SK-N-SH (cell line): ENCODE measurements around the gene PCSK6. TPM values are rescaled to one million over a fixed set of nuclear protein-coding genes. Genes with fewer than 3 reads are reported as not detected.

ENCODE experiments used
- CTCF ChIA-PET: fragments of 300-600, 350-600 bp; formaldehyde crosslinking; extraction: SDS; loops from one replicate; lab custom pipeline; 2021; lab: Yijun Ruan, JAX
- POLR2A ChIA-PET: fragments of 350-600 bp; sonication (Branson Sonifier 250); formaldehyde crosslinking; extraction: SDS; loops from one replicate; lab custom pipeline; 2020; ENCODE audit warnings: antibody characterized with exemption, inconsistent platforms; lab: Yijun Ruan, JAX
- DNase-seq: peaks from one replicate; pipeline ENCODE4 v3.0.0; 2012
- H2AFZ ChIP-seq: fragments of 200-600 bp; sonication (generic); 2 replicates; pipeline ENCODE4 v1.8.1; 2016; ENCODE audit warnings: antibody characterized with exemption, mild to moderate bottlenecking, low read depth
- H3F3A ChIP-seq: fragments of 200-600 bp; sonication (generic); replicated peaks from 2 replicates; pipeline ENCODE3; 2016; ENCODE audit warnings: antibody characterized with exemption, mild to moderate bottlenecking; ENCODE audit not compliant: insufficient read depth
- H3K27ac ChIP-seq, 2 experiments: fragments of 200-500 bp in 1 of 2; fragments of 200-600 bp in 1 of 2; sonication (Bioruptor generic) in 1 of 2; sonication (generic), shearing (Covaris generic) in 1 of 2; 2 replicates each; pipeline versions ENCODE4 v1.5.1 to v1.6.1; 2014 to 2016; ENCODE audit warnings: low read depth in 2 of 2, inconsistent platforms in 1 of 2, low read length in 1 of 2, mild to moderate bottlenecking in 1 of 2, mixed read lengths in 1 of 2
- H3K27me3 ChIP-seq: fragments of 200-600 bp; sonication (generic), shearing (Covaris generic); 2 replicates; pipeline ENCODE4 v1.6.1; 2016; ENCODE audit warnings: mixed run types; ENCODE audit not compliant: insufficient read depth
- H3K36me3 ChIP-seq, 2 experiments: fragments of 200-500 bp in 1 of 2; fragments of 200-600 bp in 1 of 2; sonication (Bioruptor generic) in 1 of 2; sonication (generic) in 1 of 2; replicated peaks in 1 of 2; 2 replicates each; pipeline versions ENCODE3 to v1.5.1; 2014 to 2016; ENCODE audit warnings: low read length in 1 of 2, mild to moderate bottlenecking in 1 of 2; ENCODE audit not compliant: insufficient read depth in 2 of 2, control insufficient read depth in 1 of 2
- H3K4me1 ChIP-seq, 2 experiments: fragments of 200-500 bp in 1 of 2; fragments of 200-600 bp in 1 of 2; sonication (Bioruptor generic) in 1 of 2; sonication (generic), shearing (Covaris generic) in 1 of 2; 2 replicates each; pipeline versions ENCODE4 v1.5.1 to v1.6.1; 2014 to 2016; ENCODE audit warnings: low read depth in 1 of 2, low read length in 1 of 2, mixed run types in 1 of 2; ENCODE audit not compliant: insufficient read depth in 2 of 2, control insufficient read depth in 1 of 2
- H3K4me2 ChIP-seq: fragments of 200-600 bp; sonication (generic), shearing (Covaris generic); 2 replicates; pipeline ENCODE4 v1.6.1; 2017; ENCODE audit warnings: mixed run types
- H3K4me3 ChIP-seq, 2 experiments: fragments of 200-500 bp in 1 of 2; fragments of 200-600 bp in 1 of 2; sonication (Bioruptor generic) in 1 of 2; sonication (generic), shearing (Covaris generic) in 1 of 2; 2 replicates each; pipeline versions ENCODE4 v1.5.1 to v1.8.1; 2014 to 2016; ENCODE audit warnings: low read depth in 2 of 2, inconsistent platforms in 1 of 2, low read length in 1 of 2, mild to moderate bottlenecking in 1 of 2, mixed read lengths in 1 of 2, moderate library complexity in 1 of 2
- H3K79me2 ChIP-seq: fragments of 200-600 bp; sonication (generic); 2 replicates; pipeline ENCODE4 v1.8.1; 2017; ENCODE audit warnings: mild to moderate bottlenecking; ENCODE audit not compliant: insufficient read depth
- H3K9ac ChIP-seq: fragments of 200-600 bp; sonication (generic); 2 replicates; pipeline ENCODE4 v1.6.1; 2017; ENCODE audit warnings: mixed run types
- H3K9me2 ChIP-seq: fragments of 200-600 bp; sonication (generic); 2 replicates; pipeline ENCODE4 v1.6.1; 2017; ENCODE audit warnings: mixed run types
- H3K9me3 ChIP-seq: fragments of 200-600 bp; sonication (generic); 2 replicates; pipeline ENCODE4 v1.6.1; 2017; ENCODE audit warnings: mixed run types, mild to moderate bottlenecking, moderate library complexity
- H4K20me1 ChIP-seq: fragments of 200-600 bp; sonication (generic); 2 replicates; pipeline ENCODE4 v1.6.1; 2017; ENCODE audit warnings: mild to moderate bottlenecking, mixed run types; ENCODE audit not compliant: insufficient read depth
- EP300 ChIP-seq, 2 experiments: IDR thresholded peaks; 2 replicates each; pipeline versions ENCODE4 v1.4.0 to v1.6.1; 2012; ENCODE audit warnings: borderline replicate concordance in 1 of 2, low read depth in 1 of 2, low read length in 1 of 2
- EZH2phosphoT487 ChIP-seq: fragments of 200-600 bp; sonication (generic); IDR thresholded peaks from 2 replicates; pipeline ENCODE4 v1.6.1; 2017; ENCODE audit warnings: low read depth, mixed run types, mild to moderate bottlenecking, antibody characterized with exemption, moderate library complexity, borderline replicate concordance
- FOXJ3 ChIP-seq: sonication (generic); formaldehyde crosslinking; IDR thresholded peaks from 2 replicates; pipeline ENCODE4 v1.5.1; 2020; ENCODE audit warnings: mild to moderate bottlenecking, missing genetic modification reagents
- MXI1 ChIP-seq: IDR thresholded peaks from 2 replicates; pipeline ENCODE4 v1.6.1; 2012; ENCODE audit warnings: mild to moderate bottlenecking, low read depth, low read length, improper control_type of control experiment
- NRF1 ChIP-seq: IDR thresholded peaks from 2 replicates; pipeline ENCODE4 v1.6.1; 2012; ENCODE audit warnings: low read depth, mild to moderate bottlenecking, low read length
- RFX5 ChIP-seq: IDR thresholded peaks from 2 replicates; pipeline ENCODE4 v1.6.1; 2012; ENCODE audit warnings: mild to moderate bottlenecking, improper control_type of control experiment, low read length
- SIN3A ChIP-seq: IDR thresholded peaks from 2 replicates; pipeline ENCODE4 v1.6.1; 2012; ENCODE audit warnings: low read depth, mild to moderate bottlenecking, low read length, moderate library complexity, borderline replicate concordance
- SMC3 ChIP-seq: IDR thresholded peaks from 2 replicates; pipeline ENCODE4 v1.6.1; 2012; ENCODE audit warnings: low read depth, low read length, improper control_type of control experiment
- TAF1 ChIP-seq: IDR thresholded peaks from 2 replicates; pipeline ENCODE4 v1.6.1; 2012; ENCODE audit warnings: low read depth, mild to moderate bottlenecking, low read length, moderate library complexity, borderline replicate concordance
- TCF12 ChIP-seq: IDR thresholded peaks from 2 replicates; pipeline ENCODE4 v1.4.0; 2012
- TEAD4 ChIP-seq: IDR thresholded peaks from 2 replicates; pipeline ENCODE4 v1.4.0; 2012; ENCODE audit warnings: mild to moderate bottlenecking, borderline replicate concordance; ENCODE audit not compliant: insufficient read depth
- WGBS: methylation state at CpG from one replicate; pipeline ENCODE4 v1.1.6; 2017; ENCODE audit warnings: low lambda C conversion rate; 5-methylcytosine and 5-hydroxymethylcytosine counted together
- polyA plus RNA-seq, 3 experiments: library from polyadenylated mRNA; depleted of rRNA; stranded (reverse); fragments of >200 nt; gene quantifications; 2 replicates each; pipeline ENCODE4 v1.2.3, GENCODE V29; 2012
- TF ChIP-seq, protein P1 (sequence below): IDR thresholded peaks from 2 replicates; pipeline ENCODE4 v1.4.0; 2012; ENCODE audit warnings: low read depth, borderline replicate concordance

Gene PCSK6
- polyA plus RNA-seq, 1 of the 3 experiments (the other 2 are of a cell fraction) = 0.03 TPM

- WGBS = 0% methylated on average over 12 of the region's 62 CpGs
- H3F3A ChIP-seq = no peaks in the 10 kb centered on the region
- DNase-seq = peak; percentile 90
- H4K20me1 ChIP-seq = no peaks in the 10 kb centered on the region
- no peaks in the 10 kb centered on the region for H3K9me2 ChIP-seq
- ChIA-PET POLR2A (no interaction called here), CTCF (interaction anchor here (1.2 to 1.7 kb wide), 2 partner anchors 150 to 189 kb away, joined by 3 to 5 read pairs; no protein-coding TSS in a partner anchor)
- H3K27ac ChIP-seq = no peak overlapping the region
- no peaks in the 10 kb centered on the region for H3K79me2 ChIP-seq
- no peaks in the 10 kb centered on the region for H3K27me3 ChIP-seq
- H3K4me2 ChIP-seq = no peak overlapping the region
- H3K4me1 ChIP-seq = no peaks in the 10 kb centered on the region; a peak in 1 of 4 replicates
- peak overlapping the region in 1 of 2 experiments; percentile 43; a peak in 2 of 4 replicates for H3K4me3 ChIP-seq
- no peak overlapping the region for H2AFZ ChIP-seq
- no peak overlapping the region for H3K9ac ChIP-seq
- no peak for TF ChIP-seq RFX5
- TF ChIP-seq TAF1 = no peak
- TF ChIP-seq FOXJ3 (CRISPR knock-in tag) = no peak
- TF ChIP-seq EZH2phosphoT487 = no peak
- no peak for TF ChIP-seq TCF12
- no peak for TF ChIP-seq SMC3
- TF ChIP-seq SIN3A = no peak
- TF ChIP-seq, protein P1, sequence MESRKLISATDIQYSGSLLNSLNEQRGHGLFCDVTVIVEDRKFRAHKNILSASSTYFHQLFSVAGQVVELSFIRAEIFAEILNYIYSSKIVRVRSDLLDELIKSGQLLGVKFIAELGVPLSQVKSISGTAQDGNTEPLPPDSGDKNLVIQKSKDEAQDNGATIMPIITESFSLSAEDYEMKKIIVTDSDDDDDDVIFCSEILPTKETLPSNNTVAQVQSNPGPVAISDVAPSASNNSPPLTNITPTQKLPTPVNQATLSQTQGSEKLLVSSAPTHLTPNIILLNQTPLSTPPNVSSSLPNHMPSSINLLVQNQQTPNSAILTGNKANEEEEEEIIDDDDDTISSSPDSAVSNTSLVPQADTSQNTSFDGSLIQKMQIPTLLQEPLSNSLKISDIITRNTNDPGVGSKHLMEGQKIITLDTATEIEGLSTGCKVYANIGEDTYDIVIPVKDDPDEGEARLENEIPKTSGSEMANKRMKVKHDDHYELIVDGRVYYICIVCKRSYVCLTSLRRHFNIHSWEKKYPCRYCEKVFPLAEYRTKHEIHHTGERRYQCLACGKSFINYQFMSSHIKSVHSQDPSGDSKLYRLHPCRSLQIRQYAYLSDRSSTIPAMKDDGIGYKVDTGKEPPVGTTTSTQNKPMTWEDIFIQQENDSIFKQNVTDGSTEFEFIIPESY = no peak
- TF ChIP-seq EP300 (IDR thresholded peaks at IDR 0.05; ENCODE audit: borderline replicate concordance in 1 of 2, low read depth in 1 of 2, low read length in 1 of 2) = no peak
- TF ChIP-seq NRF1 = no peak
- H3K9me3 ChIP-seq = no peaks in the 10 kb centered on the region
- no peaks in the 10 kb centered on the region for H3K36me3 ChIP-seq
Measured at GRCh38 chr15:101489237-101489598, 289 bp downstream of the PCSK6 start.

- H3F3A ChIP-seq = no peaks in the 10 kb centered on the region
- no peak overlapping the region for H3K9ac ChIP-seq
- CTCF ChIA-PET = interaction anchor here (1.2 to 1.7 kb wide), 2 partner anchors 151 to 189 kb away, joined by 3 to 5 read pairs; no protein-coding TSS in a partner anchor
- H3K4me1 ChIP-seq = peaks cover 0 to under 1% of the 10 kb centered on the region in 2 experiments; a peak in 1 of 4 replicates
- no peak overlapping the region for H3K4me2 ChIP-seq
- WGBS = 85% methylated on average over 14 of the region's 85 CpGs
- no peaks in the 10 kb centered on the region for H3K9me3 ChIP-seq
- TF ChIP-seq MXI1 = no peak
- TF ChIP-seq TCF12 = no peak
- TF ChIP-seq TEAD4 = no peak
- H3K9me2 ChIP-seq = no peaks in the 10 kb centered on the region
- H3K4me3 ChIP-seq = peak overlapping the region in 1 of 2 experiments; percentile 43; a peak in 1 of 4 replicates
- no peak overlapping the region for H2AFZ ChIP-seq
- peak; percentile 74 for DNase-seq
- no peak overlapping the region for H3K27ac ChIP-seq
- no peaks in the 10 kb centered on the region for H3K79me2 ChIP-seq
- no peaks in the 10 kb centered on the region for H3K36me3 ChIP-seq
- no peaks in the 10 kb centered on the region for H4K20me1 ChIP-seq
- no peaks in the 10 kb centered on the region for H3K27me3 ChIP-seq
- POLR2A ChIA-PET = no interaction called here
Measured at GRCh38 chr15:101488300-101489164, 975 bp downstream of the PCSK6 start.
